Bone marrow (tissue), 2 donors: ENCODE data around the gene CNTNAP5.

Source experiments
- DNase-seq, 2 donors: peaks; one replicate each; lab custom pipeline; 2025; lab: John Stamatoyannopoulos, UW

The CNTNAP5 gene

GRCh38 chr2:124063596-124063995, 38.5 kb downstream of the CNTNAP5 start:
- DNase-seq: no peak

DNA sequence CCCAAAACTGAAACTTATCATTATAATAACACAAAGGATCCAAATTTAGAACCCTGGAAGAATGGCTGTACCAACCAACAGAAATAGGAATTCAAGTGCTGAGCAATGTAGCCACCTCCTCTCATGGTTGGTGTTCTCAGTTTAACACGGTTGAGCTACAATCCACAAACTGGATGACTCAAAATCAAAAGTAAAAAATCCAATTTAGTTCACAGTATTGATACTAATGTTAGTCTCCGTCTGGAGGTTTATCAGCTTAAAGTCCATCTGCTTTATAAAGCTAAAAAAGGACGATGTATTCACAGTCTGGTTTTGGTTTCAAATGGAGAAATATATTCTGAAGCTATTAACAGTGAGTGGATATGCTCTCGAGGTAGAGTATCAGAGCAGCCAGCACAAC, 40.5 kb downstream of the CNTNAP5 start:
- DNase-seq: no peak

DNA sequence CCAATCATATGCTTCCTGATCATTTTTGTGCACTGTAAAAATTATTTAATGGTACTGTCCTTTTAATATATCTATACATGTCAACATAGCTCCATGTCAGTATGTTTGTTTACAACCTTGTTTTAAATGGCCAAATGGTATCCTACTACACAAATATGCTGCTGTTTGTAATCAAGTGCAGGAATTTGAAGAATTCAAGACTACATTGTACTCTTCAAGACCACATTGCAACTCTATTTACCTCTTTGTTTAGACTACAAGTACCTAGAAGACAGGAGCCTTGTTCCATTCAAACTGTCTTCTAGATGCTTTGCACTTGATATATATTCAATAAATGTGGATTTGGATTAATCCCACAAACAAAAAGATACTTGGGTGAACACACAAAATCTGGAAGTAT, 41.7 kb downstream of the CNTNAP5 start:
- no peak for DNase-seq

DNA sequence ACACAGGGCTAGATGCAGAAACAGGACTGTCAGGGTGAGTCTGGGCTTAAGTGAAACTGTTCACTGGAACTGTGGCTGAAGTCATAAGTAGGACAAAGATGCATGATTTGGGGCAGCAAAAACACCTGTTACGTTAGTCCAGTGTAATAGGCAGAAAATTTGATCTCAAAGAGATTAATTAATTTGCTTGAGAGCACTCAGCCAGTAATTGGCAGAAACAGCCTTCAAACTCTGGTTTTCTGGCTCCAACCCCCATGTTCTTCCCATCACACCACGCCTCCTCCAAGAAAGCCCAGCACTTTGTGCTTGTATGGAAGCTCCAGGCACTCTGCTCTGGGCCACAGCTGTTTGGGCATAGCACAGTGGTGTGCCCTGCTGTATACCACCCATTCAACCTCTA, 54.0 kb downstream of the CNTNAP5 start:
- DNase-seq: no peak

- no peak for DNase-seq
These were observed 55.4 kb downstream of the CNTNAP5 start for GRCh38 chr2:124080281-124081153.

DNA sequence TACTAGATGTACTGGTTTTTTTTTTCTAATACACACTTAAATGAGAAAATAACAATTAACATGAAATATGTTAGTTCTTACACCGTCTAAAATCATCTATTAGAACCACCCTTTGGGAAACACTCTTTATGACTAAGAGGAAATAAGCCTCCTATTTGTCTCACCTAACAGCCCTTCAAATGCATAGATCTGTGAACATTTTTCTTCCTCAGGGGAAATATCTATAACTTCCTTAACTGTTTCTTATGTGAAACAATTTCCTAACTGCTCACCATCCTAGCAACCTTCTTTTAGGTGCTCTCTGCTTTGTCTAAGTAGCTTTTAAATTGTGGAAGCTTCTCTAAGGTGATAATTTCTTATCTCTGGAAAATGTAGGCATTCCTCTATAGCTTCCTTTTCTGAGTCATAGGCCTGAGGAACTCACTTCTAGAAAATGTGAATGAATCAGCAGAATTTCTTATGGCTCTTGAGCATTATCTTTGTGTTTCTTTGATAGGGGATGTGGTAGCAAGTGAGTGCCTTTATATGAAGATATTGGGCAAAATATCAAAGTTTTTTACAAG, 56.1 kb downstream of the CNTNAP5 start:
- no peak for DNase-seq

- no peak for DNase-seq
These were observed 63.5 kb downstream of the CNTNAP5 start for GRCh38 chr2:124088616-124089015.

DNA sequence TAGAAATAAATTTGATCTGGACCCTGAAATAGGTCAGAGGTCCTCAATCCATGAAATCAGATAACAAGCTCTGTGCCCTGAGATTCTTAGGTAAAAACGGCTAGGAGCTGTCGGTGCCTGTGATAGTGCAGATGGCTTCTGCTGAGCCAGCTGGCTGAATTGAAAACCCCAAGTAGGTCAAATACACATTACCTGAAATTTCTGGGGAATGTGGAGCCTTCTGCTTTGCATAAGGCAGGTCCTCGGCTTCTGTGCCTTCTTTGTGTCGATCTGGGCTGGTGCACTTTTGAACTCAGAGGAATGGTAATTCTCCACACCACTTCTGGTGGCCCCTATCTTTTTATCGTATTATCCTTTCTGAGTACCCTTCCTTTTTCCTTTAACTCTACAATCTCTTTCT, 66.6 kb downstream of the CNTNAP5 start:
- no peak for DNase-seq

- DNase-seq: no peak
These were observed 67.6 kb downstream of the CNTNAP5 start for GRCh38 chr2:124092651-124093050.

DNA sequence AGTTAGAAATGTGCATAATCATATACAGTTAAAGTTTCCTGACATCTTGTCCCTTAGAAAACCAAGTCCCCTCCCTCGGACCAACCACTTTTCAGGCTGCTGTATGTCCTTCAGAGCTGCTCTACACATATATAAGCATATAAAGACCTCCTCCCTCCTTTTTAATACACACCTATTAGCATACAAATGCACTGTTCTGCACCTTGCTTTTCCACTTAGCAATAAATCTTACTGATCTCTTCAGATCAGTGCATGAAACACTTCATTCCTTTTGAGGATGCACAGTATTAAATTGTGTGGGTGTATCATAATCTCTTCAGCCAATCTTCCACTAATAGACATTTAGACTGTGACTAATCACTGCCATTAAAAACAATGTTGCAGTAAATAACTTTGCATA, 79.8 kb downstream of the CNTNAP5 start:
- no peak for DNase-seq

DNA sequence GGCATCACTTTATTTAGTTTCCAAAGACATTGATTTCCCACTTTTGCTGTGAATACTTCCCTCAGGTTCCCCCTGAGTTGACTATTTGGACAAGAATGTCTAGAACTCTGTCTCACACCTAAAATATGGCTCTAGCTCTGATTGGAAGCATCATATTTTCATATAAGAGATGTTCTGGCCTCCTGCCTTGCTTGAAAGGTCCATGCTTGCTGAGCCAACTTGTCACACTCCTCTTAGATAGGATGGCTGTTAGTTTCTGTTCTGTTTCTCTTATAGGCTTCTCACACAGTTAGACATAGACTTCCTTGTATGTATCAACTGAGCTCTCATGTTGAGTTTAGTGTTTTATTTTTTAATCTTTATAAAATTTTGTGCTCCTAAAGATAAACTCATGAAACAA, 87.1 kb downstream of the CNTNAP5 start:
- no peak for DNase-seq

DNA sequence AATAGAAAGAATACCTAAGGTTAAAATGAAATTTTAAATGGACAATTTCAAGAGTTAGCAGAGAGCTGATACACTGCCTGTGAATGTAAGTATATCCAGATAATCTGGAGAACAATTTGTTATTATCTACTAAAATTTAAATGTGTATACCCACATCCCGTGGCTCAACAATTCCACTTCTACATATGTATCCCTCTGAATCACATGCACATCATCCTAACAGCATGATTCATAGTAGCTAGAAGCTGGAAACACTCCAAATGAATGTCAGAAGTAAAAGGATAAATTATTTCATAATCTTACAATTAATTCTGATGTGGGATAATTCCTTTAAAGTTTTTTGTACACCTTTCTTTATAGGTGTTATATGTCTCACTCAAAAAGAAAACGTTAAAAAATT, 87.9 kb downstream of the CNTNAP5 start:
- no peak for DNase-seq

GRCh38 chr2:124120246-124120645, 95.2 kb downstream of the CNTNAP5 start:
- no peak for DNase-seq

GRCh38 chr2:124121106-124121505, 96.0 kb downstream of the CNTNAP5 start:
- no peak for DNase-seq

- DNase-seq: no peak
These were observed 96.7 kb downstream of the CNTNAP5 start for GRCh38 chr2:124121760-124122275.

DNA sequence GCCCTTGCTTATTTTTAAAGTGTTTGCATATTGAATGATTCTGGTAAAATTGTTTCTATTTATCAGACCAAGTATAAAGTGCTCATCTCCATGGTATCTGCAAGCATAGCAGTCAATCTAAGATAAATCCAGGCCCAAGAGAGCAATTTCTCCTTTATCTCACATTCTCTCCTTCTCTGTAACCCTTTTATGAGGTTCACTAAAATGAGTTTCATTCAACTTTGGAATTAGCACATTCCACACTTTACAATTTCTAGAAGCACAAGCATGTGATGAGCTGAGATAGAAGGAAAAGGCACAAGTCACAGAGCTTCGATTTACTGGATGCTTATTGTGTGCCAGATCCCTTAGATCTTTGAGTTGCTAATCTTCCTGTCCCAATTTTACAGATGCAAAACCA, 97.3 kb downstream of the CNTNAP5 start:
- DNase-seq: no peak

GRCh38 chr2:124131276-124131675, 106.2 kb downstream of the CNTNAP5 start:
- no peak for DNase-seq

DNA sequence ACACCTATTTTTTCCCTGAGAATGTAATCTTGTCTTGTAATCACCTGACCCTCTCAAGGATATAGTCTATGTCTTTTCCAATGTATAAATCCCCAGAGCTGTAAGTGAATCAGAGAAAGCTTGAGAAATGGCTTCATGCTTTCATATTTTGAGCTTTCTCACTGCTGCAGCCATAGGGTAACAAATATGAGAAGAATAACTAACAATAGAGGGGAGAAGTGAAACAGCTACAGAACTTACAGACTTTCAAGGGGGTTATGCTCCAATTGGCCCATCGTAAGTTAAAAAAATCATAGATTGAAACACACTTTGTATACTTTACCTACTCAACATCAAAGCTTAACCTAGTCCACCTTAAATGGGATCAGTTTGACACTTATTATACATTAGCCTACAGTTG, 111.0 kb downstream of the CNTNAP5 start:
- no peak for DNase-seq

GRCh38 chr2:124138076-124138475, 113.0 kb downstream of the CNTNAP5 start:
- DNase-seq: no peak

GRCh38 chr2:124145982-124146381, 120.9 kb downstream of the CNTNAP5 start:
- DNase-seq: no peak

DNA sequence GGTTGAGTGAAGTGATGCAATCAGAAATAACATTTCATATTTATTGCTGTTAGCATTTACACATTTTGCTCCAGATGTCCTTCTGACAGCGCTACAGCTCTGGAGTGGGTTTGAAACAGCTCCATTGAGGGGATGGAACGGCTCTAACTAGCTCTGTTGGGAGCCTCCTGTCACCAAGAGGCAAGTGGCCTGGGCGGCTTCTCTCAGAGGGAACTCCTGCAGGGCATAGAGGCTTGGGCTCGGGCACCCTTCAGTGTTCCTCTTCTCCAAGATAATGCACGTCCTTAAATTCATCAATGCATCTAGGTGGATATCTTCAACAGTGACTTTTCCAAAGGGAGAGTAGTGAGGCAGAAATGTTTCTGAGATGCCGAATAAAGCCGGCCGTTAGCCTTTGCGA, 122.5 kb downstream of the CNTNAP5 start:
- DNase-seq: no peak

DNA sequence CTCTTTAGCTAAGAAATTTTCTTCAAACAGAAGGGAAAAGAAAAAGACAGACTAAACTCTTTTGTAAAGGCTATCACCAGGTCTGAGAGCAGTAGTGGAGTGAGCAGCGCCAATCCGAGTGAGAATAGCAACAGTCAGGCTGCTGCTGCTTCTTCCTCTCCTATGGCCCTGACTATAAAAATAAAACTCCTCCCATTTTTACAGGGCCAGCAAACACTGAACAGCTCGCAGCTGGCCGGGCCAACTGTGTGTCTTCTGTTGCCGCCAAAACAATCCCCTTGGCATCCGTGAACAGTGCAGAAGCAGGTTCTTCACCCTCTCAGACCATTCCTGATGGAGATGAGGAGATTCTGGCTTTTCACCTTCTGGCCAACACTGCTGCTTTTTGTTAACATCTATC, 124.5 kb downstream of the CNTNAP5 start:
- no peak for DNase-seq

DNA sequence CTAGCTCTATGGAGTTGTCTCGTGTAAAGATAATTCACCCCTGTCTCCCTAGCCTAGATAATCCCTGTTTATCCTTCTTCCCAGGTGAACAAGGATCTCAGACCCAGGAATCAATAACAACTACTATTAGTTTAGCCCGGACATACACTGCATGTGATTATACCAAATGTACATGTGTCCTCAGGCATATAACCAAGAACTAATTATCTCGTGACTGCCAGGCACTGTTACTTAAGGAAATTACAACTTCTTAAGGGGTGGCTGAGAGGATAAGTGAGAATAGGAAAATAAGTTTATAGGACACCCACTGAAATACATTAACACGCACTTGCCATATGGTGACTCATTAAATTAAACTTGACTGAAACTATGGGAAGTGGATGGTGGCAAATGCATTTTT, 126.6 kb downstream of the CNTNAP5 start:
- DNase-seq: no peak

- DNase-seq: no peak
These were observed 128.6 kb downstream of the CNTNAP5 start for GRCh38 chr2:124153713-124154112.
